ENCODE data around the gene SBF1. TPM values are rescaled to one million over a fixed set of nuclear protein-coding genes. Genes with fewer than 3 reads are reported as not detected.
A peak's percentile ranks its signal among the peaks of the same experiment; 100 is the strongest.

SBF1 gene
- total and polyA plus RNA-seq, 5 donors, result 39.2 to 54.8 (median 53.4) TPM

DNA sequence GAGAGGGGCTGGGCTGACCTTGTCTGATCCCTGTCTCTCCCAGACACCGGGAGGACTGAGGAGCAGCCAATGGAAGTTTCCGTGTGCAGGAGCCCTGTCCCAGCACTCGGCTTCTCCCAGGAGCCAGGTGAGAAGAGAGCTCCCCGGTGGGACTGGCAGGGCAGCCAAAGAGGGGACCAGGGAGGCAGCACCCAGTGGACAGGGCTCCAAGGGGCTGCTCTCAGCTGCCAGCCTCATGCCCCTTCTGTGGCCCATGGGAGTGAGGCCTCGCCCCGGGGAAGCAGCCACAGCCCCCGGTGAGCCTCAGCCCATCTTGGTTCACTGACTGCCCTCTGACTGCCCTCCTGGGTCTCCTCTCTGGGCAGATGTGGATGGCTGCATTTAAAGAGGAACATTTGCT, 43.8 kb upstream of the SBF1 start:
- H3K27ac ChIP-seq (ENCODE audit: low read length), result no peak overlapping the region
- intact Hi-C loops (cut with DNase I), result no loop called here
- no peaks in the 10 kb centered on the region for H3K4me1 ChIP-seq (ENCODE audit: control insufficient read depth, insufficient read depth, low read length)
- DNase-seq, result peak in 2 of 3 donors; percentile 9 to 47
- no peaks in the 10 kb centered on the region for H3K27me3 ChIP-seq (ENCODE audit: control insufficient read depth, insufficient read depth)
- no peak overlapping the region for H3K4me3 ChIP-seq (ENCODE audit: low read length)
- no peak for ATAC-seq
- 94% methylated on average over 7 of the region's 7 CpGs for WGBS
- no peaks in the 10 kb centered on the region for H3K9me3 ChIP-seq (ENCODE audit: control insufficient read depth, low read length)

DNA sequence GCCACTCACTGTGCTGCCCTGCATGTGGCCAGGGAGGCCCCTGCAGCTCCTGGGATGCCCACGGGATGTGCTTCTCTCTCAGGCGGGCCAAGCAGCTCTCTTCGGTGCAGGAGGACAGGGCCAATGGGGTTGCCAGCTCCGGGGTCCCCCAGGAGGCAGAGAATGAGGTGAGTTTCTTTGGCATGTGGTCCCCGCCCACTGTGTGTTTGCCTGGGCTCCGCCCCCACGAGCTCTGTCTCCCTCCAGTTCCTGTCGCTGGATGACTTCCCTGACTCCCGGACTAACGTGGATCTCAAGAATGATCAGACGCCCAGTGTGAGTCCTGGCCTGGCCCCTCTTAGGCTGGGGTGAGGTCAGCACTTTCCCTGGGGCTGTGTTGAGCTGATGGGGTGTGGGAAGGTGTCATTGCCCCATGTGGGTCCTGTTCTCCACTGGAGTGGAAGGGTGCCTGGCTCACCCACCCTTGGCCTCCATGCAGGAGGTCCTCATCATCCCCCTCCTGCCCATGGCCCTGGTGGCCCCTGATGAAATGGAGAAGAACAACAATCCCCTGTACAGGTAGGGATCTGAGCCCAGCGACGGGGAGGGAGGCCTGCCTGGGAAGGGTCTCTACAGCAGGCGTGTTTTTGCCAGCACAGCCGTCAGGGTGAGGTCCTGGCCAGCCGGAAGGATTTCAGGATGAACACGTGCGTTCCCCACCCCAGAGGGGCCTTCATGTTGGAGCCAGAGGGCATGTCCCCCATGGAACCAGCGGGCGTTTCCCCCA, 42.8 kb upstream of the SBF1 start:
- peak in 2 of 3 donors; percentile 36 to 44 for DNase-seq

DNA sequence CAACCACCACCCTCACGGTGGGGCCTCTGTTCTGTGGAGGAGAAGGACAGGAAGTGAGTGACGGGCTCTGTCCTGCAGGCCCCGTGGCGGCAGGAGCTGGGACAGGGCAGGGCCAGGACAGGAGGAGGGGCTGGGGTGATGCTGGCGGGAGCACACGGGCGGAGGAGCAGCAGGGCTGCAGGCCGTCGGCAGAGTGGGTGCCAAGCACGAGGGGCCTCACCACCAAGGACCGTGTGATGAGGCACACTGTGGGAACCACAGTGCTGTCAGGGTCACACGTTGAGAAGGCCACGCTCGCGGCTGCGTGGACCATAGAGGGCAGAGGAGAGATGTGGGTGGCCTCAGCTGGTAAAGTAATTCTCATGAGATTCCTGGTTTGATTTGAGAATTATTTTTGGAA, 42.1 kb upstream of the SBF1 start:
- WGBS, result 82% methylated on average over 16 of the region's 16 CpGs
- ATAC-seq (no peak), DNase-seq (peak in 2 of 3 donors; percentile 26 to 47)
- Histone ChIP-seq H3K27ac (ENCODE audit: low read length) (no peak overlapping the region), H3K27me3 (ENCODE audit: control insufficient read depth, insufficient read depth) (no peaks in the 10 kb centered on the region), H3K9me3 (ENCODE audit: control insufficient read depth, low read length) (no peaks in the 10 kb centered on the region), H3K4me3 (ENCODE audit: low read length) (no peak overlapping the region), H3K4me1 (ENCODE audit: control insufficient read depth, insufficient read depth, low read length) (no peaks in the 10 kb centered on the region)
- intact Hi-C loops (cut with DNase I), result no loop called here

More for the DNA sequence above, 42.8 kb upstream of the SBF1 start:
- no peaks in the 10 kb centered on the region for H3K27me3 ChIP-seq (ENCODE audit: control insufficient read depth, insufficient read depth)
- no peak overlapping the region for H3K27ac ChIP-seq (ENCODE audit: low read length)
- intact Hi-C loops (cut with DNase I), result no loop called here
- 82% methylated on average over 20 of the region's 20 CpGs for WGBS
- no peaks in the 10 kb centered on the region for H3K4me1 ChIP-seq (ENCODE audit: control insufficient read depth, insufficient read depth, low read length)
- no peaks in the 10 kb centered on the region for H3K9me3 ChIP-seq (ENCODE audit: control insufficient read depth, low read length)
- ATAC-seq, result no peak
- no peak overlapping the region for H3K4me3 ChIP-seq (ENCODE audit: low read length)

DNA sequence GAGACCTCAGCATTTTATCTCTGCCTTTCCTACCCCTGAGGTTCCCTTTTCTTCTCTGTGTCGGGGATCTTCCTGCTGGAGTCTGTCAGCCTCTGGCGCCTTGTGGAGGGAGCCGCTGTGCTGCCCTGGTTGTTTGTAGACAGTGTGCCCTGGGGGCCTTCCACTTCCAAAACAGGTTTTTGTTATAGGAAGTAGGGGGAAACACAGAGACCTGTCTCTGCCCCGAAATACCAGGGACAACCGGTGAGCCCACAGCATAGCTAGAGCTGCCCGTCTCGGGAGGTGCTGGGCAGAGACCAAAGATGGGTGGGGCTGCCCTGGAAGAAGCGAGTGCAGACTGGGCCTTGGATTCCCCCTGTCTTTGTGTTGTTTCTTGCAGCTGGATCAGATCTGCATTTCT, 41.2 kb upstream of the SBF1 start:
- no peak overlapping the region for H3K27ac ChIP-seq (ENCODE audit: low read length)
- no peaks in the 10 kb centered on the region for H3K4me1 ChIP-seq (ENCODE audit: control insufficient read depth, insufficient read depth, low read length)
- ATAC-seq, result no peak
- H3K9me3 ChIP-seq (ENCODE audit: control insufficient read depth, low read length), result no peaks in the 10 kb centered on the region
- H3K4me3 ChIP-seq (ENCODE audit: low read length), result no peak overlapping the region
- no peaks in the 10 kb centered on the region for H3K27me3 ChIP-seq (ENCODE audit: control insufficient read depth, insufficient read depth)
- DNase-seq, result peak in 1 of 3 donors; percentile 10
- 88% methylated on average over 8 of the region's 8 CpGs for WGBS
- intact Hi-C loops (cut with DNase I), result no loop called here

DNA sequence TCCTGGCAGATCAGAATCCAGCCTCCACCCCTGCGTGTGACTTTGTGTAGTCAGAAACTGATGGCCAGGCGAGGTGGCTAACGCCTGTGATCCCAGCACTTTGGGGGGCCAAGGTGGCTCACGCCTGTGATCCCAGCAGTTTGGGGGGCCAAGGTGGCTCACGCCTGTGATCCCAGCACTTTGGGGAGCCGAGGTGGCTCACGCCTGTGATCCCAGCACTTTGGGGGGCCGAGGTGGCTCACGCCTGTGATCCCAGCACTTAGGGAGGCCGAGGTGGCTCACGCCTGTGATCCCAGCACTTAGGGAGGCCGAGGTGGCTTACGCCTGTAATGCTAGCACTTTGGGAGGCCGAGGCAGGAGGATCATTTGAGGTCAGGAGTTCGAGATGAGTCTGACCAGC, 38.3 kb upstream of the SBF1 start:
- ATAC-seq, result no peak
- Histone ChIP-seq H3K4me3 (ENCODE audit: low read length) (no peak overlapping the region), H3K4me1 (ENCODE audit: control insufficient read depth, insufficient read depth, low read length) (no peaks in the 10 kb centered on the region), H3K27me3 (ENCODE audit: control insufficient read depth, insufficient read depth) (no peaks in the 10 kb centered on the region), H3K9me3 (ENCODE audit: control insufficient read depth, low read length) (no peaks in the 10 kb centered on the region), H3K27ac (ENCODE audit: low read length) (no peak overlapping the region)
- intact Hi-C loops (cut with DNase I), result no loop called here
- DNase-seq, result peak in 1 of 3 donors; percentile 11
- WGBS, result 95% methylated on average over 15 of the region's 15 CpGs

DNA sequence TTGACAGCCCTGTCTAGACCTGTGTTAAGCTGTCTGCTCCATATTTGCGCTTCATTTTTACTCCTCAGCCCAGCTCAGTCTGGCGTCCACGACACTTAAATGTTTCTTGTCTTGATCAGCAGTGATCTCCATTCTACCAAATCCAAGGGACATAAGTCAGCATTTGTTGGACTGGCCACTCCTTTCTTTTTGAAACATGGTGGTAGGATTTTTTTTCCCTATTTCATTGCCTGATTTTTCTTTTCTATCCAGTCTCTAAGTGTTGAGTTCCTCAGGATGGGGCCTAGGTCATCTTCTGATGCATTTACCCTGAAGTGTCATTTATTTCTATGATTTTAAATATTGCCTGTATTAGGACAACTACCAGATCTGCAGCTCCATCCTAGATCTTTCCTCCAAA, 34.1 kb upstream of the SBF1 start:
- 5% methylated on average over 3 of the region's 3 CpGs for WGBS
- Histone ChIP-seq H3K27me3 (ENCODE audit: control insufficient read depth, insufficient read depth) (no peaks in the 10 kb centered on the region), H3K4me1 (ENCODE audit: control insufficient read depth, insufficient read depth, low read length) (no peaks in the 10 kb centered on the region), H3K4me3 (ENCODE audit: low read length) (peak overlapping the region; percentile 73), H3K9me3 (ENCODE audit: control insufficient read depth, low read length) (no peaks in the 10 kb centered on the region), H3K27ac (ENCODE audit: low read length) (no peak overlapping the region)
- ATAC-seq, result no peak
- DNase-seq, result peak in 1 of 3 donors; percentile 12
- intact Hi-C loops (cut with DNase I), result loop anchor here in 2 of 4 donors (10.0 kb wide), 2 partner anchors 264 to 274 kb away; partner anchors contain the start of gene TUBGCP6 (in 1 of the 2)

DNA sequence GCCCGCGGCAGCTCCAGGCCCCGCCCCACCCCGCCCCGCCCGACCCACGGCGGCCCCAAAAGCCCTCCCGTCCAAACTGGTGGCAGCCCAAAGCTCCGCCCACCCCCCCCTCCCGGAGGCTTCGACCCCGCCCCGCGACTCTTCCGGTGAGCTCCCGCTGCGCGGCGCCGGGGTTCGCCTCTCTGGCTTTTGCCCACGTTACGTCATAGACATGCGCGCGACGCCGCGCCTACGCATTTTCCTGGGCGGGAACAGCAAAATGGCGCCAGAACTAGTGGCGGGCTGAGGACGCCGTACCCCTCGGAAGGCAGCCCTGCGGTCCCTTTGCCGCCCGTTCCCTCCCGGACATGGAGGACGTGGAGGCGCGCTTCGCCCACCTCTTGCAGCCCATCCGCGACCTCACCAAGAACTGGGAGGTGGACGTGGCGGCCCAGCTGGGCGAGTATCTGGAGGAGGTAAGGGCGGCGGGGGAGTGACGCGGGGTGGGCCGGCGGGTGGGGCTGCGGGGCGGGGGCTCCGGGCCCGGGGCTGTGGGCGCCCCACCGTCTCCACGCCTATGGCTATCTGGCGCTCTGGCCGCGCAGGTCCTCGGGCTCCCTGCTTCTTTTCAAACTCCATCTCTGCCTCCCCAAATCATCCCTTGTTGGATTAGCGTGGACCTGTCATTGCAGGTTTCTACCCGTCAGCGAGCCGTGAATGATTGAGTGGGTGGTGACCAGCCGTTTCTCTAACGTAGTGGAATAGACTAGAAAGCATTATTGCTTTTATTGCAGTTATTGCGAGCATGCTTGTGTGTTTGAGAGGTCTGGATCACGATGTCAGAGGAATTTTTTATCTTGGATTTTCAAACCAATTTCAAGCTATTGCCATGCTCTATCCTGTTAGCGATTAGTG, 33.4 kb upstream of the SBF1 start, which contains the start of gene NCAPH2:
Gene NCAPH2 (plus strand): TSS at position 234 of the 894 bp plus-strand sequence. CDS start 114 bp downstream, at position 348.
- DNase-seq (peak; percentile 97 to 98 (median 98)), ATAC-seq (peak; percentile 77 to 80)
- Histone ChIP-seq H3K4me1 (ENCODE audit: control insufficient read depth, insufficient read depth, low read length) (no peaks in the 10 kb centered on the region), H3K27ac (ENCODE audit: low read length) (peak within 1 kb of the TSS; percentile 81), H3K27me3 (ENCODE audit: control insufficient read depth, insufficient read depth) (no peaks in the 10 kb centered on the region), H3K4me3 (ENCODE audit: low read length) (peak within 1 kb of the TSS; percentile 77), H3K9me3 (ENCODE audit: control insufficient read depth, low read length) (no peaks in the 10 kb centered on the region)
- under 1% methylated on average over 74 of the region's 76 CpGs for WGBS
- intact Hi-C loops (cut with DNase I), result loop anchor here in 2 of 4 donors (10.0 kb wide), 2 partner anchors 263 to 273 kb away; partner anchors contain the start of gene TUBGCP6 (in 1 of the 2)

DNA sequence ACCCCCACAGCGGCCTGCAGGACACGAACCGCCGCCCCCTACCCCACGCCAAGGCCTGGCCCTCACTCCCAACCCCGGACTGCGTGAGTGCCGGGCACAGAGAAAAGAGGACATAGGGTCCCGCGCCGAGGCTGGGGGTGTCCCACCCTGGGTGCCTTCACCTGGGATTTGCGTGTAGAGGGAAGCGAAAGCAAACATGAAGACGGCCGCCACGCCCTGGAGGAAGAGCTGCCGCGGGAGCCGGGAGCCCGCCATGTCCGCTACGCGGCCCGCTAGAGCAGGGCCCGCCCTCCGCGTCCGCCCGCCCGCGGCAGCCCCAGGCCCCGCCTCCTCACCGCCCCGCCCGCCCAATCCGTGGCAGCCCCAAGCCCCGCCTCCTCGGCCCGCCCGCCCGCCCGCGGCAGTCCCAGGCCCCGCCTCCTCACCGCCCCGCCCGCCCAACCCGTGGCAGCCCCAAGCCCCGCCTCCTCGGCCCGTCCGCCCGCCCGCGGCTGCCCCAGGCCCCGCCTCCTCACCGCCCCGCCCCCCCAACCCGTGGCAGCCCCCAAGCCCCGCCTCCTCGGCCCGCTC, 32.7 kb upstream of the SBF1 start, which contains the start of gene LMF2:
Gene LMF2 (minus strand): TSS at position 282 of the 570 bp plus-strand sequence. CDS start 27 bp downstream, at position 255.
- H3K9me3 ChIP-seq (ENCODE audit: control insufficient read depth, low read length), result no peaks in the 10 kb centered on the region
- H3K27me3 ChIP-seq (ENCODE audit: control insufficient read depth, insufficient read depth), result no peaks in the 10 kb centered on the region
- ATAC-seq (peak; percentile 83 to 87), DNase-seq (peak; percentile 91 to 97 (median 96))
- intact Hi-C loops (cut with DNase I), result loop anchor here in 2 of 4 donors (10.0 kb wide), 2 partner anchors 263 to 273 kb away; partner anchors contain the start of gene TUBGCP6 (in 1 of the 2)
- peak within 1 kb of the TSS; percentile 81 for H3K27ac ChIP-seq (ENCODE audit: low read length)
- WGBS, result under 1% methylated on average over 62 of the region's 62 CpGs
- peak within 1 kb of the TSS; percentile 77 for H3K4me3 ChIP-seq (ENCODE audit: low read length)
- no peaks in the 10 kb centered on the region for H3K4me1 ChIP-seq (ENCODE audit: control insufficient read depth, insufficient read depth, low read length)

DNA sequence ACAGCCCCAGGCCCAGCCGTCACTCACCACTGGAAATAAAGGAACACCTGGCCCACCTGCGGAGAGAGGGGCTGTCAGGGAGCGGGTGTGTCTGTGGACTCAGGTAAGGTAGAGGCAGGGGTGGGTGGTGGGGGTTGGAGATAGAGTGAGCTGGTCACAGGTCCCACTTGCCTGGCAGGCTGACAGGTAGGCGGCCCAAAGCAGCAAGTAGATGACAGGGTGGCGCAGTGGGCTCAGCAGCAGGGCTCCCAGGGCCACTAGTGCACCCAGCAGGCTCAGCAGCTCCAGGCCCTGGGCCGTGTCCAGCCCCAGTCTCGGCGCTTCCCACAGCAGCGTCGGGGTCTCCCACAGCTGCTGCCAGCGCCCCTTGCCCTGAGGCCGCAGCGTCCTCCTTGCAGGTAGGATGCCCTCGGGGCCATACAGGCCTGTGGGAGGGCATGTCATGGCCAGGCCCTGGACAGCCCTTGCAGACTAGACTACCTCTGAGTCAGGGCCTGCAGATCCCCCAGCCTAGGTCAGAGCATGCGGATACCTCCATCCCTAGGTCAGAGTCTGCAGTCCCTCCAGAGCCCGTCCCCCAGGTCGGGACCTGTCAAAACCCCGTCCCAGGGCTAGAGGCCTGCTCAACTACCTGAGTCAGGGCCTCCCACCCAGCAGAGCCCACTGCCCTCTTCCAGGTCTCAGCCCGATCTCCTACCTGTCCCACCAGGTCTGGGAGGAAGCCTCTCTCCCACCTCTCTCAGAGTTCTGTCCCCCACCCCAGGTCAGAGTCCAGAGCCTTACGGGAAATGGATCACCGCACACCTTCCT, 32.0 kb upstream of the SBF1 start:
- 25% methylated on average over 21 of the region's 21 CpGs for WGBS
- intact Hi-C loops (cut with DNase I), result loop anchor here in 2 of 4 donors (10.0 kb wide), 2 partner anchors 262 to 272 kb away; partner anchors contain the start of gene TUBGCP6 (in 1 of the 2)
- peak; percentile 5 to 35 for ATAC-seq
- DNase-seq, result peak; percentile 52 to 74 (median 73)
- H3K9me3 ChIP-seq (ENCODE audit: control insufficient read depth, low read length), result no peaks in the 10 kb centered on the region
- H3K4me1 ChIP-seq (ENCODE audit: control insufficient read depth, insufficient read depth, low read length), result no peaks in the 10 kb centered on the region
- peak overlapping the region; percentile 65 for H3K27ac ChIP-seq (ENCODE audit: low read length)
- no peaks in the 10 kb centered on the region for H3K27me3 ChIP-seq (ENCODE audit: control insufficient read depth, insufficient read depth)
- peak overlapping the region; percentile 77 for H3K4me3 ChIP-seq (ENCODE audit: low read length)

Data from right cardiac atrium (tissue), 5 donors.